Activated naive CD4-positive, alpha-beta T cell treated with anti-CD3 and anti-CD28 coated beads, Interleukin-2, amount 50 U/mL, for 16 hours (primary cell): ENCODE results near the gene PCSK2.

Experiments used
- DNase-seq: peaks from one replicate; pipeline ENCODE4 v3.0.0-alpha.2; 2020

Gene PCSK2

GRCh38 chr20:17262786-17263185 lies 35.9 kb downstream of the PCSK2 start:
- DNase-seq, result no peak

- DNase-seq, result no peak
Observed at GRCh38 chr20:17273717-17274116, 46.9 kb downstream of the PCSK2 start.

- DNase-seq, result no peak
Observed at GRCh38 chr20:17276101-17276500, 49.3 kb downstream of the PCSK2 start.

- DNase-seq, result no peak
Observed at GRCh38 chr20:17281478-17281877, 54.6 kb downstream of the PCSK2 start.

GRCh38 chr20:17282501-17282900 lies 55.7 kb downstream of the PCSK2 start:
- DNase-seq, result no peak

- DNase-seq, result no peak
Observed at GRCh38 chr20:17287503-17287902, 60.7 kb downstream of the PCSK2 start.

- DNase-seq, result no peak
Observed at GRCh38 chr20:17287998-17288397, 61.2 kb downstream of the PCSK2 start.

- no peak for DNase-seq
Observed at GRCh38 chr20:17295151-17295726, 68.4 kb downstream of the PCSK2 start.

- no peak for DNase-seq
Observed at GRCh38 chr20:17295991-17296390, 69.2 kb downstream of the PCSK2 start.

- DNase-seq, result no peak
Observed at GRCh38 chr20:17298171-17298570, 71.3 kb downstream of the PCSK2 start.

GRCh38 chr20:17298751-17299150 lies 71.9 kb downstream of the PCSK2 start:
- no peak for DNase-seq

GRCh38 chr20:17300113-17300512 lies 73.3 kb downstream of the PCSK2 start:
- no peak for DNase-seq

- no peak for DNase-seq
Observed at GRCh38 chr20:17304774-17305173, 77.9 kb downstream of the PCSK2 start.

- no peak for DNase-seq
Observed at GRCh38 chr20:17306427-17306826, 79.6 kb downstream of the PCSK2 start.

- no peak for DNase-seq
Observed at GRCh38 chr20:17314264-17314663, 87.4 kb downstream of the PCSK2 start.

- no peak for DNase-seq
Observed at GRCh38 chr20:17315407-17316231, 88.8 kb downstream of the PCSK2 start.

GRCh38 chr20:17316316-17317038 lies 89.6 kb downstream of the PCSK2 start:
- DNase-seq, result no peak

GRCh38 chr20:17317341-17317740 lies 90.5 kb downstream of the PCSK2 start:
- DNase-seq, result no peak

GRCh38 chr20:17320456-17320855 lies 93.6 kb downstream of the PCSK2 start:
- no peak for DNase-seq

- DNase-seq, result no peak
Observed at GRCh38 chr20:17326096-17326495, 99.3 kb downstream of the PCSK2 start.

GRCh38 chr20:17327185-17328148 lies 100.6 kb downstream of the PCSK2 start:
- no peak for DNase-seq

GRCh38 chr20:17334932-17335331 lies 108.1 kb downstream of the PCSK2 start:
- DNase-seq, result no peak

GRCh38 chr20:17339000-17339399 lies 112.2 kb downstream of the PCSK2 start:
- DNase-seq, result no peak
